Activated CD4-positive, alpha-beta memory T cell treated with anti-CD3 and anti-CD28 coated beads for 36 hours (primary cell): ENCODE data around the gene SF3A1. TPM values are rescaled to one million over a fixed set of nuclear protein-coding genes. Genes with fewer than 3 reads are reported as not detected.
"Not testable (repeated sequence)": the region's sequence is repeated elsewhere in the genome, so short reads cannot be mapped to it uniquely, and the experiment has no call there.

Experiments
- CTCF ChIA-PET: fragments of 350-600 bp; sonication (Branson Sonifier 250); formaldehyde crosslinking; loops from one replicate; lab custom pipeline; 2021; ENCODE audit warnings: antibody characterized with exemption, inconsistent platforms; lab: Charles Lee
- POLR2A ChIA-PET: fragments of 350-600 bp; sonication (Branson Sonifier 250); formaldehyde crosslinking; loops from one replicate; lab custom pipeline; 2021; ENCODE audit warnings: antibody characterized with exemption; lab: Charles Lee
- DNase-seq: peaks from one replicate; pipeline ENCODE4 v3.0.0-alpha.2; 2020
- H3K27ac Mint-ChIP-seq: one replicate; pipeline ENCODE4 v1.8.0; 2021; ENCODE audit warnings: mixed read lengths
- H3K27me3 Mint-ChIP-seq: one replicate; pipeline ENCODE4 v1.8.0; 2021; ENCODE audit warnings: mixed read lengths
- H3K36me3 Mint-ChIP-seq: one replicate; pipeline ENCODE4 v1.8.0; 2021; ENCODE audit warnings: mixed read lengths
- H3K4me1 Mint-ChIP-seq: one replicate; pipeline ENCODE4 v1.8.0; 2021; ENCODE audit warnings: low read depth, mixed read lengths
- H3K4me3 Mint-ChIP-seq: one replicate; pipeline ENCODE4 v1.8.0; 2021; ENCODE audit warnings: mild to moderate bottlenecking, mixed read lengths
- H3K9me3 Mint-ChIP-seq: one replicate; pipeline ENCODE4 v1.8.0; 2021; ENCODE audit warnings: mixed read lengths
- intact Hi-C: fragments of 100-400 bp; cut with micrococcal nuclease; formaldehyde crosslinking; loops from one replicate; pipeline ENCODE4 v1.15.1; 2023
- total RNA-seq, 2 experiments: library from RNA; stranded (reverse); gene quantifications; one replicate each; pipeline ENCODE4 v1.2.3, GENCODE V29; 2021

SF3A1 gene, protein sequence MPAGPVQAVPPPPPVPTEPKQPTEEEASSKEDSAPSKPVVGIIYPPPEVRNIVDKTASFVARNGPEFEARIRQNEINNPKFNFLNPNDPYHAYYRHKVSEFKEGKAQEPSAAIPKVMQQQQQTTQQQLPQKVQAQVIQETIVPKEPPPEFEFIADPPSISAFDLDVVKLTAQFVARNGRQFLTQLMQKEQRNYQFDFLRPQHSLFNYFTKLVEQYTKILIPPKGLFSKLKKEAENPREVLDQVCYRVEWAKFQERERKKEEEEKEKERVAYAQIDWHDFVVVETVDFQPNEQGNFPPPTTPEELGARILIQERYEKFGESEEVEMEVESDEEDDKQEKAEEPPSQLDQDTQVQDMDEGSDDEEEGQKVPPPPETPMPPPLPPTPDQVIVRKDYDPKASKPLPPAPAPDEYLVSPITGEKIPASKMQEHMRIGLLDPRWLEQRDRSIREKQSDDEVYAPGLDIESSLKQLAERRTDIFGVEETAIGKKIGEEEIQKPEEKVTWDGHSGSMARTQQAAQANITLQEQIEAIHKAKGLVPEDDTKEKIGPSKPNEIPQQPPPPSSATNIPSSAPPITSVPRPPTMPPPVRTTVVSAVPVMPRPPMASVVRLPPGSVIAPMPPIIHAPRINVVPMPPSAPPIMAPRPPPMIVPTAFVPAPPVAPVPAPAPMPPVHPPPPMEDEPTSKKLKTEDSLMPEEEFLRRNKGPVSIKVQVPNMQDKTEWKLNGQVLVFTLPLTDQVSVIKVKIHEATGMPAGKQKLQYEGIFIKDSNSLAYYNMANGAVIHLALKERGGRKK
- 100 to 1,000 TPM; 255 to 273 TPM for total RNA-seq

DNA sequence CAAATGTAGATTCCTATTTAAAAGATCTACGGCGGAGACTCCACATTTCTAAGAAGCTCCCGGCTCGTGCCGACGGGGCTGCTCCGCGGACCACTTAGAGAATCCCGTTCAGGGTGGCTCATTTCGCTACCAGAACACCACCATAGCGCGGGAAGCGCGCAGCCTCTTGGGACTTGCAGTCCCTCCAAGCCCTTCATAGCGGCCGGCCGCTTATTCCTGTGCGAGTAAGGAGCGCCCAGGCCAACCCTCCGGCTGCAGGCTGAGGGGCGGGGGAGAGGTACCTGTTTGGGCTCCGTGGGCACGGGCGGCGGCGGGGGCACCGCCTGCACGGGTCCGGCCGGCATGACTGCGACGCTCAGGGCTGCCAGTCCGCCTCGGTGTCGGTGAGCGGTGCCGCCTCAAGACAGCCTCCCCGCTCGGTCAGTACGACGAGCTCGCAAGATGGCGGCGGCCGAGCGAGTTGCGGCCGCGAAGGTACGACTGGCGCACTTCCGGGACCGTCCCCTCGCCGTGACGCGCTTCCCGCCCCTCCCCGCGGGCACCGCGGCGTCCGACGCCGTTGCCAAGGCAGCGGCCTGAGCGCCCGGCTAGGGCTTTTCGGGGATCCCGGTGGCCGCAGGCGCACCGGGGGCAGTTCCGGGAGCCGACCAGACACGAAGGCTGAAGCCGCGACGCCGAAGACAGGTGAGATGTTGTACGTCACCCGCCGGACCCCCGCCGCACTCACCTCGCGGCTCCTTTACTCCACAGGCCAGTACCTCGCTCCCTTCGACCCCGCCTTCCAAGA lies at the start of gene SF3A1, which contains the start of gene CCDC157:
Gene SF3A1, minus strand, starts transcription at position 446 of the 787 bp plus-strand sequence. Its CDS starts 102 bp downstream, at position 344.
Gene CCDC157, plus strand, starts transcription at position 559 of the 787 bp plus-strand sequence. CDS start 8,994 bp downstream, outside the sequence.
- peak within 1 kb of the TSS; percentile 85 for H3K27ac Mint-ChIP-seq
- H3K4me3 Mint-ChIP-seq, result peak within 1 kb of the TSS; percentile 93
- ChIA-PET CTCF (interaction anchor here (0.6 to 1.8 kb wide), 7 partner anchors 30 to 101 kb away, joined by 3 to 21 read pairs (median 4); partner anchors contain the start of genes RNF215 and TBC1D10A), POLR2A (interaction anchor here (0.6 to 1.8 kb wide), 17 partner anchors 9 to 90 kb away, joined by 3 to 11 read pairs (median 3); partner anchors contain the start of genes CASTOR1, OSM, SEC14L2 and TBC1D10A)
- intact Hi-C loops, result loop anchor here (1.0 to 2.0 kb wide), 4 partner anchors 9 to 68 kb away; partner anchors contain the start of genes CASTOR1 and TBC1D10A
- DNase-seq, result peak; percentile 91
- peaks cover 25% of the 10 kb centered on the region for H3K36me3 Mint-ChIP-seq
- peaks cover 48% of the 10 kb centered on the region for H3K4me1 Mint-ChIP-seq
- no peaks in the 10 kb centered on the region for H3K27me3 Mint-ChIP-seq
- H3K9me3 Mint-ChIP-seq, result no peaks in the 10 kb centered on the region

DNA sequence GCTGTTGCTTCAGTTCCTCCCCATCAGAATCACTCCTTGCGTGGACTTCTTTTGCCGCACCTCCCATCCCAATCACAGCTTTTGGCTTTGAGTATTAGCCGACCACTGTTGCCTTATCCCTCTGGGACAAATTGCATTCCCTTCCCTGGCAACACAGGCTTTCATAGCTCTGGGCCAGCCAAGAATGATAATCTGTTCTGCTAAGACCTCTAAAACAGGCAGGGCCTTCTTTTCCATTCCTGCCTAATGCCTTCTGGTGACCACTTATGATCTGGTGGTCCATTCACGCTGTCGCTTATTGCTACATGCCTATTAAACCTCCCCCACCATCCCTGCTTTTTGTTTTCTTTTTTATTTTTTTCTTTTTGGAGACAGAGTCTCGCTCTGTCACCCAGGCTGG lies 49.7 kb upstream of the SF3A1 start:
- ChIA-PET POLR2A (interaction anchor here (1.7 kb wide), 1 partner anchor 18 kb away, joined by 4 read pairs; no protein-coding TSS in a partner anchor), CTCF (interaction anchor here (1.4 kb wide), 1 partner anchor 15 kb away, joined by 4 read pairs; no protein-coding TSS in a partner anchor)
- Mint-ChIP-seq H3K9me3 (no peaks in the 10 kb centered on the region), H3K27me3 (no peaks in the 10 kb centered on the region), H3K27ac (no peak overlapping the region), H3K36me3 (peaks cover 13% of the 10 kb centered on the region), H3K4me3 (no peak overlapping the region), H3K4me1 (peaks cover 7% of the 10 kb centered on the region)
- no peak for DNase-seq
- intact Hi-C loops, result no loop called here

DNA sequence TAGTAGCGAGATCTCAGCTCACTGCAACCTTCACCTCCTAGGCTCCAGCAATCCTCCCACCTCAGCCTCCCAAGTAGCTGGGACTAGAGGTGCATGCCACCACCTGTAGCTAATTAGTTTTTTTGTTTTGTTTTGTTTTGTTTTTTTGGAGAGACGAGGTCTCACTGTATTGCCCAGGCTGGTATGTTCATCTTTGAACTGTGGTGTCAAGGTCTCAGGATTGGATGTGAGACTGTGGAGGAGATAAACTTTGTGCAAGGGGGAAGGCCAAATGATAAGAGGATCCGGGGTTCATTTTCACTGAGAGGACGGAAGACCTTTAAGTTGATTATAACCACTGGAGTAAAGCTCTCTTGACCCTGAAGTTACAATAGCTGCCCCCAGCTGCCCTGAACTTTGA lies 49.0 kb upstream of the SF3A1 start:
- Mint-ChIP-seq H3K27me3 (no peaks in the 10 kb centered on the region), H3K27ac (no peak overlapping the region), H3K9me3 (no peaks in the 10 kb centered on the region), H3K36me3 (peaks cover 10% of the 10 kb centered on the region), H3K4me3 (no peak overlapping the region), H3K4me1 (peaks cover 7% of the 10 kb centered on the region)
- ChIA-PET POLR2A (interaction anchor here (1.2 to 1.7 kb wide), 2 partner anchors 15 to 18 kb away, joined by 3 to 4 read pairs; no protein-coding TSS in a partner anchor), CTCF (interaction anchor here (0.6 to 1.4 kb wide), 3 partner anchors 13 to 21 kb away, joined by 3 to 4 read pairs (median 4); no protein-coding TSS in a partner anchor)
- intact Hi-C loops, result no loop called here
- DNase-seq, result no peak

DNA sequence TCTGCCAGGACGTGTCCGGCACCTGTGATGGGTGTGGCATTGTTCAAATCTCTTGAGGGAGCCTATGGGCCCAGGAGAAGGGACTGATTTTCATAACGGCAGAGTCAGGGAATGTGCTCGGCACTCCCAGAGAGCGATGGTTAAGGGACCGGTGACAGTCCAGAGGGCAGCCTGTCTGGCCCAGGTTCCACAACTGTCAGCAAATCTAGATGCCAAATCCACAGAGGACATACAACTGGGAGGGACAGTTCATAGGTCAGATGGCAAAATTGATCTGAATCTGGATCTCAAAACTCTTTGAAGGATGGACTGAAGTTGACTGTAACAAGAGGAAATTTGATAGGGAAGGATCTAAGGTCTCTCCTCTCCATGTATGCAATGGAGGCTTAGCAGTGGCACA lies 47.6 kb upstream of the SF3A1 start:
- Mint-ChIP-seq H3K4me3 (no peak overlapping the region), H3K27me3 (no peaks in the 10 kb centered on the region), H3K9me3 (no peaks in the 10 kb centered on the region), H3K27ac (no peak overlapping the region), H3K36me3 (peaks cover 8% of the 10 kb centered on the region), H3K4me1 (peaks cover 7% of the 10 kb centered on the region)
- no peak for DNase-seq
- POLR2A ChIA-PET, result no interaction called here
- CTCF ChIA-PET, result interaction anchor here (0.6 kb wide), 1 partner anchor 14 kb away, joined by 3 read pairs; no protein-coding TSS in a partner anchor
- intact Hi-C loops, result no loop called here

DNA sequence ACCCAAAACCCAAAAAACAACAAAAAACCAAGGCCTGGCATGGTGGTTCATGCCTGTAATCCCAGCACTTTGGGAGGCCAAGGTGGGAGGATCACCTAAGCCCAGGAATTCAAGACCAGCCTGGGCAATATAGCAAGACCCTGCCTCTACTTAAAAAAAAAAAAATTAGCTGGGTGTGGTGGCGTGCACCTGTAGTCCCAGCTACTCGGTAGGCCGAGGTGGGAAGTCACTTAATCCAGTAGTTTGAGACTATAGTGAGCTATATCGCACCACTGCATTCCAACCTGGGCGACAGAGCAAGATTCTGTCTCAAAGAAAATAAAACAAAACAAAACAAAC lies 46.0 kb upstream of the SF3A1 start:
- H3K27me3 Mint-ChIP-seq, H3K36me3 Mint-ChIP-seq, H3K4me3 Mint-ChIP-seq, DNase-seq, H3K9me3 Mint-ChIP-seq, intact Hi-C loops, H3K27ac Mint-ChIP-seq: not testable (repeated sequence)
- ChIA-PET CTCF (interaction anchor here (1.7 kb wide), 1 partner anchor 115 kb away, joined by 7 read pairs; no protein-coding TSS in a partner anchor), POLR2A (interaction anchor here (0.6 to 1.3 kb wide), 5 partner anchors 8 to 24 kb away, joined by 3 to 4 read pairs (median 4); no protein-coding TSS in a partner anchor)
- H3K4me1 Mint-ChIP-seq, result peaks cover 14% of the 10 kb centered on the region

DNA sequence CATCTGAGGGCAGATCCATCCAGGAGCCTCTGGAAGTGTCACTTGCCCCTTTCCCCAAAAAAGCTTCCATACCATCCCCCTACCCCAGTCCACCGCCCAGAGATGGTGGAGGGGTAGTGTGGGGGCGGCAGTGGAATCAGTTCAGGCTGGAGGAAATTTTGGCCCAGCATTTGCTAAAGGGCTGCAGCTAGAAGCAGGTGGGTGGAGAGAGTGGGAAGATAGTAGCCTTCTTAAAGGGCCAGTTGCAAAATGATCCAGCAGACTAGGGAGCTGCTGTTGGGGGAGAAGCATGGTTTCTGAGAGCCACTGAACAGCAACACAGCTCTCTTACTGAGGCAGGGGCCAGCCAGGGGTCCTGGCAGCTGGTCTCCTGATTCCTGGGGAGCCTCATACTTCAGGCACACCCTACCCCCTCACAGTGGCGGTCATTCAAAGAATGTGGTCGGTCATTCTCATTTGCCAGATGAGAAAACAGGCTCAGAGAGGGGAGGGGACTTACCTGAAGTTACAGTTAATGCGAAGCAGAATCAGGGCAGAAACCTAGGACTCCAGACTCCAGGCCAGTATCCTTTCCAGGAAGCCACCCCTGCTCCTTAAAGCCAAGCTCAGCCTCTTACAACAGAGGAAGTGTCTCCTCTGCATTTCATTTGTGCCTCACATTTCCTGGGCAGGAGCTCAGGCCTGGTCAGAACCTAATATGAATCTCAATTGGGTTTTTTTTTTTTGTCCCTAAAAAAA lies 45.5 kb upstream of the SF3A1 start:
- Mint-ChIP-seq H3K27me3 (no peaks in the 10 kb centered on the region), H3K4me1 (peaks cover 18% of the 10 kb centered on the region), H3K36me3 (peaks cover 8% of the 10 kb centered on the region), H3K9me3 (no peaks in the 10 kb centered on the region), H3K27ac (no peak overlapping the region), H3K4me3 (no peak overlapping the region)
- ChIA-PET POLR2A (interaction anchor here (0.6 to 1.3 kb wide), 5 partner anchors 8 to 40 kb away, joined by 3 to 4 read pairs (median 4); no protein-coding TSS in a partner anchor), CTCF (interaction anchor here (0.9 to 1.7 kb wide), 3 partner anchors 12 to 114 kb away, joined by 3 to 7 read pairs (median 3); no protein-coding TSS in a partner anchor)
- intact Hi-C loops, result no loop called here
- no peak for DNase-seq

DNA sequence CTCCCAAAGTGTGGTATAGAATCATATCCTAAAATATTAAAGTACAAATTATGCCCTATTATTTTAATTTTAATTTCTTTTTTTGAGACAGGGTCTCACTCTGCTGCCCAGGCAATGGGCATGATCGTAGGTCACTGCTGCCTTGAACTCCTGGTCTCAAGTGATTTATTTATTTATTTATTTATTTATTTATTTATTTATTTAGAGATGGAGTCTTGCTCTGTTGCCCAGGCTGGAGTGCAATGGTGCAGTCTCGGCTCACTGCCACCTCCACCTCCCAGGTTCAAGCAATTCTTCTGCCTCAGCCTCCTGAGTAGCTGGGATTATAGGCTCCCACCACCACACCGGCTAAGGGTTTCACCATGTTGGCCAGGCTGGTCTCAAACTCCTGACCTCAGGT lies 44.3 kb upstream of the SF3A1 start:
- H3K27ac Mint-ChIP-seq, H3K9me3 Mint-ChIP-seq, CTCF ChIA-PET, intact Hi-C loops, POLR2A ChIA-PET, H3K36me3 Mint-ChIP-seq, H3K27me3 Mint-ChIP-seq, DNase-seq, H3K4me3 Mint-ChIP-seq: not testable (repeated sequence)
- H3K4me1 Mint-ChIP-seq, result peaks cover 25% of the 10 kb centered on the region

DNA sequence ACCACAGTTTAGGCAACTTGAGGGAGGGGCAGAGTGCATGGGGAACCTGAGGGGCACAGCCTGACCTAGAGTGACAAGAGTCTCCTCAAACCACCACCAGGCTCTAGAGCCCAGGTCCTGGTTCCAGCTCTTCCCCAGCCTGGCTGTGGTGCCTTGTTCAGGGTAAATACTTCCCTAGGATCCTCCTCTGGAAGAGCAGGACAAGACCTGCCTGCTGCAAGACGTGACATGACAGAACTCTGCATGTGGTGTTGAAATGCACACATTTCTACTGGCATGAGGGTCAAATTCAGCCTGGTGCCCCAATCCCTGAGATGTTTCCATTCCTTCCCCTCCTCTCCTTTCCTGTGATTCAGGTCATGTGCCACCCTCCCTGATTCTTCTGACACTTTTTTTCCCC lies 43.5 kb upstream of the SF3A1 start:
- intact Hi-C loops, result no loop called here
- POLR2A ChIA-PET, result no interaction called here
- no peaks in the 10 kb centered on the region for H3K27me3 Mint-ChIP-seq

DNA sequence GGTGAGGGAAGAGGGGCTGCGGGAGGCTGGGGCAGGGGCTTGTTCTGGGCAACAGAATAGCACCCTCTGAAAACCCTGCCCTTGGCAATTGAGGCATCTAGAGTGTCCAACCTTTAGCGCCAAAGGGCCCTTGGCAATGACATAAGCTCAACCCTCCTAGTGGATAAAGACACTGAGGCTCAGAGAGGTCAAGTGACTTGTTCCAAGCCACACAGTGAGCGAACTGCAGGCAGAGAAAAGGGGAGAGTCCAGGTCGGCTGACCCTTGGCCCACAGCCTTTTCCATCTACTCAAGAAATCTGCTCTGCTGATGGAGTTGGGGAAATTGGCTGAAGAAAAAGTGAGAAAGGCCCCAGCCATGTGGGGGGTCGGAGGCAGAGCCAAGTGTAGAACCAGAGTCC lies 43.0 kb upstream of the SF3A1 start:
- H3K4me3 Mint-ChIP-seq, result no peak overlapping the region
- DNase-seq, result no peak
- ChIA-PET POLR2A (no interaction called here), CTCF (no interaction called here)
- H3K27ac Mint-ChIP-seq, result no peak overlapping the region
- H3K4me1 Mint-ChIP-seq, result peaks cover 26% of the 10 kb centered on the region
- intact Hi-C loops, result loop anchor here (5.0 to 10.0 kb wide), 2 partner anchors 205 to 757 kb away; partner anchors contain the start of gene TCN2
- no peaks in the 10 kb centered on the region for H3K27me3 Mint-ChIP-seq
- no peaks in the 10 kb centered on the region for H3K9me3 Mint-ChIP-seq
- peaks cover 5% of the 10 kb centered on the region for H3K36me3 Mint-ChIP-seq

More for the DNA sequence above, 43.5 kb upstream of the SF3A1 start:
- Mint-ChIP-seq H3K4me3 (no peak overlapping the region), H3K4me1 (peaks cover 26% of the 10 kb centered on the region), H3K9me3 (no peaks in the 10 kb centered on the region), H3K27ac (no peak overlapping the region), H3K36me3 (peaks cover 5% of the 10 kb centered on the region)
- no peak for DNase-seq
- CTCF ChIA-PET, result no interaction called here
